Activated CD4-positive, CD25-positive, alpha-beta regulatory T cell treated with anti-CD3 and anti-CD28 coated beads, Interleukin-2, amount 50 U/mL, for 16 hours (primary cell): Measurements from ENCODE around the gene CELSR3.

ENCODE experiments used
- DNase-seq: peaks from one replicate; pipeline ENCODE4 v3.0.0-alpha.2; 2020; ENCODE audit warnings: low read depth, low spot score

Gene CELSR3

GRCh38 chr3:48607519-48607918 is 55.2 kb downstream of the CELSR3 start:
- DNase-seq: no peak

- no peak for DNase-seq
Observed at GRCh38 chr3:48601622-48601994, 61.1 kb downstream of the CELSR3 start.

- DNase-seq: no peak
Observed at GRCh38 chr3:48600711-48601621, 61.7 kb downstream of the CELSR3 start.

- no peak for DNase-seq
Observed at GRCh38 chr3:48599509-48600285, 63.0 kb downstream of the CELSR3 start.

GRCh38 chr3:48599077-48599501 is 63.6 kb downstream of the CELSR3 start:
- DNase-seq: no peak

- no peak for DNase-seq
Observed at GRCh38 chr3:48598323-48599076, 64.2 kb downstream of the CELSR3 start.

GRCh38 chr3:48597408-48597800 is 65.3 kb downstream of the CELSR3 start:
- DNase-seq: no peak

GRCh38 chr3:48596676-48597407 is 65.8 kb downstream of the CELSR3 start:
- DNase-seq: no peak

GRCh38 chr3:48596157-48596556 is 66.5 kb downstream of the CELSR3 start:
- DNase-seq: no peak

GRCh38 chr3:48595526-48596121 is 67.1 kb downstream of the CELSR3 start:
- no peak for DNase-seq

GRCh38 chr3:48595075-48595525 is 67.6 kb downstream of the CELSR3 start, which contains the start of gene COL7A1:
Gene COL7A1 (minus strand): TSS chr3:48595329. CDS start chr3:48595159, 170 bp downstream.
- no peak for DNase-seq

GRCh38 chr3:48594417-48595049 is 68.2 kb downstream of the CELSR3 start:
- no peak for DNase-seq

GRCh38 chr3:48593337-48593736 is 69.3 kb downstream of the CELSR3 start:
- DNase-seq: no peak

GRCh38 chr3:48592519-48593087 is 70.1 kb downstream of the CELSR3 start:
- no peak for DNase-seq

- DNase-seq: no peak
Observed at GRCh38 chr3:48591886-48592518, 70.7 kb downstream of the CELSR3 start.

GRCh38 chr3:48591436-48591835 is 71.2 kb downstream of the CELSR3 start:
- no peak for DNase-seq

GRCh38 chr3:48588230-48588629 is 74.5 kb downstream of the CELSR3 start:
- no peak for DNase-seq

- DNase-seq: no peak
Observed at GRCh38 chr3:48587686-48588085, 75.0 kb downstream of the CELSR3 start.
